GM12878 (cell line): ENCODE results near the gene CHRNA9. TPM values are rescaled to one million over a fixed set of nuclear protein-coding genes. Genes with fewer than 3 reads are reported as not detected.

Experiments used
- ASH2L ChIP-seq: fragments of 300-600, 200-600 bp; sonication (generic); IDR thresholded peaks from 2 replicates; pipeline ENCODE4 v1.6.1; 2017; ENCODE audit warnings: low read depth, mild to moderate bottlenecking, borderline replicate concordance
- ATF7 ChIP-seq: fragments of 450-650 bp; IDR thresholded peaks from 2 replicates; pipeline ENCODE4 v1.6.1; 2016; ENCODE audit warnings: low read depth, mild to moderate bottlenecking
- BACH1 ChIP-seq: fragments of 450-650 bp; IDR thresholded peaks from 2 replicates; pipeline ENCODE4 v1.6.1; 2017; ENCODE audit warnings: mild to moderate bottlenecking, borderline replicate concordance
- BRCA1 ChIP-seq: IDR thresholded peaks from 2 replicates; pipeline ENCODE4 v1.6.1; 2011; ENCODE audit warnings: low read depth, low read length, improper control_type of control experiment
- CBX3 ChIP-seq: fragments of 200-600 bp; sonication (generic); IDR thresholded peaks from 2 replicates; pipeline ENCODE4 v1.6.1; 2016; ENCODE audit warnings: low read depth, borderline replicate concordance
- CEBPZ ChIP-seq: fragments of 150-350 bp; IDR thresholded peaks from 2 replicates; pipeline ENCODE4 v1.6.1; 2016; ENCODE audit warnings: low read depth, low read length
- HDGF ChIP-seq: fragments of 450-650 bp; IDR thresholded peaks from 2 replicates; pipeline ENCODE4 v1.6.1; 2016; ENCODE audit warnings: antibody characterized with exemption
- IKZF2 ChIP-seq, 2 experiments: fragments of 450-650 bp; IDR thresholded peaks; 2 replicates each; pipeline ENCODE4 v1.6.1; 2017; ENCODE audit warnings: mild to moderate bottlenecking in 2 of 2, moderate library complexity in 2 of 2
- IRF3 ChIP-seq: fragments of 450-650 bp; IDR thresholded peaks from 2 replicates; pipeline ENCODE4 v1.6.1; 2014; ENCODE audit warnings: mild to moderate bottlenecking
- JUNB ChIP-seq: IDR thresholded peaks from 2 replicates; pipeline ENCODE4 v1.6.1; 2016; ENCODE audit warnings: antibody characterized with exemption, mild to moderate bottlenecking
- MLLT1 ChIP-seq: fragments of 450-650 bp; IDR thresholded peaks from 2 replicates; pipeline ENCODE4 v1.6.1; 2016; ENCODE audit warnings: mild to moderate bottlenecking
- NFXL1 ChIP-seq: fragments of 450-650 bp; IDR thresholded peaks from 2 replicates; pipeline ENCODE4 v1.6.1; 2017; ENCODE audit warnings: antibody characterized with exemption, mild to moderate bottlenecking, borderline replicate concordance
- NFYA ChIP-seq: IDR thresholded peaks from 2 replicates; pipeline ENCODE4 v1.6.1; 2011; ENCODE audit warnings: low read depth, mild to moderate bottlenecking, low read length, improper control_type of control experiment, borderline replicate concordance
- NKRF ChIP-seq: fragments of 450-650 bp; conservative IDR thresholded peaks from 2 replicates; pipeline ENCODE4 v1.6.1; 2017; ENCODE audit warnings: mild to moderate bottlenecking, moderate library complexity
- PKNOX1 ChIP-seq: fragments of 450-650 bp; IDR thresholded peaks from 2 replicates; pipeline ENCODE4 v1.6.1; 2016; ENCODE audit warnings: mild to moderate bottlenecking
- POLR2A ChIP-seq: IDR thresholded peaks from 2 replicates; pipeline ENCODE4 v1.6.1; 2011; ENCODE audit warnings: low read depth, mild to moderate bottlenecking, low read length
- RAD51 ChIP-seq: fragments of 450-650 bp; IDR thresholded peaks from 2 replicates; pipeline ENCODE4 v1.6.1; 2016; ENCODE audit warnings: moderate library complexity, mild to moderate bottlenecking, inconsistent platforms
- RCOR1 ChIP-seq: conservative IDR thresholded peaks from 2 replicates; pipeline ENCODE4 v1.6.1; 2012; ENCODE audit warnings: low read depth, low read length, improper control_type of control experiment
- SREBF2 ChIP-seq: IDR thresholded peaks from 2 replicates; pipeline ENCODE4 v1.6.1; 2012; ENCODE audit warnings: mild to moderate bottlenecking, low read length
- TCF12 ChIP-seq: IDR thresholded peaks from 2 replicates; pipeline ENCODE4 v1.6.1; 2011; ENCODE audit warnings: low read depth, mild to moderate bottlenecking, low read length
- USF2 ChIP-seq: IDR thresholded peaks from 2 replicates; pipeline ENCODE4 v1.6.1; 2011; ENCODE audit warnings: low read depth, low read length, improper control_type of control experiment, borderline replicate concordance
- YBX1 ChIP-seq: fragments of 450-650 bp; IDR thresholded peaks from 2 replicates; pipeline ENCODE4 v1.6.1; 2016; ENCODE audit warnings: antibody characterized with exemption
- ZNF274 ChIP-seq: IDR thresholded peaks from one replicate; pipeline ENCODE4 v1.8.0; 2011; ENCODE audit not compliant: insufficient read length, insufficient read depth
- ZSCAN29 ChIP-seq: fragments of 450-650 bp; IDR thresholded peaks from 2 replicates; pipeline ENCODE4 v1.6.1; 2017; ENCODE audit warnings: mild to moderate bottlenecking, moderate library complexity
- polyA plus RNA-seq, 11 experiments: library from polyadenylated mRNA; depleted of rRNA in 4 of 11; unstranded in 6 of 11; stranded (reverse) in 5 of 11; fragments of >200 nt; fragmentation: Nextera tagmentation in 4 of 11; fragmentation: Illumina TruSeq in 1 of 11; extraction: Ambion mirVana in 4 of 11; extraction: Trizol in 1 of 11; gene quantifications; 1 replicate in 1 of 11; 2 replicates in 10 of 11; pipeline versions ENCODE4 v1.2.1 to v1.2.3, GENCODE V29; 2011 to 2016; ENCODE audit warnings: inconsistent platforms in 2 of 11, missing spikeins in 2 of 11, low read depth in 1 of 11
- total RNA-seq, 4 experiments: library from RNA; depleted of rRNA in 3 of 4; stranded (reverse); fragments of >200 nt in 3 of 4; fragmentation: Illumina TruSeq in 1 of 4; extraction: Trizol in 1 of 4; gene quantifications; 2 replicates each; pipeline versions ENCODE4 v1.2.1 to v1.2.3, GENCODE V29; 2013 to 2021

CHRNA9 gene
- total and polyA plus RNA-seq, 10 of the 15 experiments (the other 5 are each of a cell fraction or from before 2014, with no cell fraction given) = 0.05 to 0.09 (median 0.08) TPM; not detected in 7

- TF ChIP-seq CEBPZ = no peak
- TF ChIP-seq SREBF2 = peak; percentile 5; the same call in 1 of the 2 replicates
- no peak for TF ChIP-seq HDGF
- no peak for TF ChIP-seq BRCA1
- peak; percentile 62 for TF ChIP-seq POLR2A
- TF ChIP-seq TCF12 = peak; percentile 98
- TF ChIP-seq PKNOX1 = no peak
- TF ChIP-seq NFXL1 = no peak
- TF ChIP-seq RCOR1 = no peak
- TF ChIP-seq CBX3 = no peak
- peak; percentile 65 to 71 for TF ChIP-seq IKZF2 (IDR thresholded peaks at IDR 0.05)
- peak; percentile 67; the same call in 1 of the 2 replicates for TF ChIP-seq MLLT1
- TF ChIP-seq JUNB = peak; percentile 17; the same call in 1 of the 2 replicates
- no peak for TF ChIP-seq RAD51
- no peak for TF ChIP-seq NKRF
- no peak for TF ChIP-seq YBX1
- TF ChIP-seq ATF7 = peak; percentile 24; the same call in 1 of the 2 replicates
- TF ChIP-seq USF2 = no peak
- TF ChIP-seq NFYA = no peak
- peak; percentile 85 for TF ChIP-seq ZSCAN29
- TF ChIP-seq ZNF274 = no peak
- no peak for TF ChIP-seq ASH2L
- peak; percentile 44; the same call in 1 of the 2 replicates for TF ChIP-seq BACH1
- TF ChIP-seq IRF3 = no peak
Measured at GRCh38 chr4:40301603-40302002, 33.5 kb upstream of the CHRNA9 start (continued).
